Ammon's horn (tissue), 1 donor: Measurements from ENCODE around the gene MADCAM1.

Experiments
- DNase-seq: peaks from one replicate; pipeline ENCODE4 v3.0.0-alpha.2; 2016; ENCODE audit warnings: low spot score

The MADCAM1 gene

GRCh38 chr19:532561-533363 lies 36.5 kb downstream of the MADCAM1 start:
- peak; percentile 78 for DNase-seq

- no peak for DNase-seq
Observed at GRCh38 chr19:533364-534058, 37.2 kb downstream of the MADCAM1 start.

GRCh38 chr19:534088-534487 lies 37.8 kb downstream of the MADCAM1 start:
- DNase-seq, result no peak

GRCh38 chr19:535017-535835 lies 38.9 kb downstream of the MADCAM1 start:
- DNase-seq, result no peak

- no peak for DNase-seq
Observed at GRCh38 chr19:536031-536880, 40.0 kb downstream of the MADCAM1 start.

- no peak for DNase-seq
Observed at GRCh38 chr19:536881-537404, 40.7 kb downstream of the MADCAM1 start.

GRCh38 chr19:538641-539428 lies 42.5 kb downstream of the MADCAM1 start:
- no peak for DNase-seq

- DNase-seq, result no peak
Observed at GRCh38 chr19:539429-540030, 43.2 kb downstream of the MADCAM1 start.

- DNase-seq, result no peak
Observed at GRCh38 chr19:540867-541637, 44.8 kb downstream of the MADCAM1 start.

GRCh38 chr19:541699-542098 lies 45.4 kb downstream of the MADCAM1 start:
- DNase-seq, result no peak

- DNase-seq, result no peak
Observed at GRCh38 chr19:542173-542866, 46.0 kb downstream of the MADCAM1 start.

GRCh38 chr19:543910-544608 lies 47.8 kb downstream of the MADCAM1 start, which contains the start of gene GZMM:
GZMM (plus strand) TSS chr19:544053; CDS start chr19:544072, 19 bp downstream.
- DNase-seq, result no peak

- DNase-seq, result no peak
Observed at GRCh38 chr19:547117-547516, 50.8 kb downstream of the MADCAM1 start.

GRCh38 chr19:547836-548720 lies 51.8 kb downstream of the MADCAM1 start:
- DNase-seq, result no peak

GRCh38 chr19:548886-549830 lies 52.9 kb downstream of the MADCAM1 start:
- DNase-seq, result no peak

- no peak for DNase-seq
Observed at GRCh38 chr19:554817-555216, 58.5 kb downstream of the MADCAM1 start.
